GM12874 (cell line): ENCODE measurements around the gene CD200.

Experiments used
- TF ChIP-seq, protein P1 (sequence below): IDR thresholded peaks from 2 replicates; pipeline ENCODE4 v1.5.1; 2011; ENCODE audit warnings: low read depth, mild to moderate bottlenecking, control low read depth, low read length, moderate library complexity; ENCODE audit not compliant: insufficient read depth

Gene CD200

DNA sequence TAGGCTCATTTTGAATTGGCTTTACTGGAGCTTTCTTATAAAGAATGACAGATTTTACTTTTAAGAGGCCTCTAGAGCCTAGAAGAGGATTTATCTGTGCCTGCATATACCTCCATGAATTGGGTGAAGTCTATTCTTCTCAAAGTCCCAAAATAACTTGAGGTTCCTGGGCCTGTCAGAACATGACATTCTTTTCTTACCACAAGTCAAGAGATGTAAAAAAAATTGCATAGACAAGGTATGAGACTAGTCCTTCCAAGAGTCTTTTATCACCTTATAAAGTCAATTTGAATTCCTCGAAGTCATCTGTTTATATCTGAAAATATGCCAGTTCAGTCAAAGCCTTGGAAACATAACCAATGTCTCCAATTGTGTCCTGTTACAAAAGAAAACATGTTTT is 17.2 kb upstream of the CD200 start:
- TF ChIP-seq, protein P1, sequence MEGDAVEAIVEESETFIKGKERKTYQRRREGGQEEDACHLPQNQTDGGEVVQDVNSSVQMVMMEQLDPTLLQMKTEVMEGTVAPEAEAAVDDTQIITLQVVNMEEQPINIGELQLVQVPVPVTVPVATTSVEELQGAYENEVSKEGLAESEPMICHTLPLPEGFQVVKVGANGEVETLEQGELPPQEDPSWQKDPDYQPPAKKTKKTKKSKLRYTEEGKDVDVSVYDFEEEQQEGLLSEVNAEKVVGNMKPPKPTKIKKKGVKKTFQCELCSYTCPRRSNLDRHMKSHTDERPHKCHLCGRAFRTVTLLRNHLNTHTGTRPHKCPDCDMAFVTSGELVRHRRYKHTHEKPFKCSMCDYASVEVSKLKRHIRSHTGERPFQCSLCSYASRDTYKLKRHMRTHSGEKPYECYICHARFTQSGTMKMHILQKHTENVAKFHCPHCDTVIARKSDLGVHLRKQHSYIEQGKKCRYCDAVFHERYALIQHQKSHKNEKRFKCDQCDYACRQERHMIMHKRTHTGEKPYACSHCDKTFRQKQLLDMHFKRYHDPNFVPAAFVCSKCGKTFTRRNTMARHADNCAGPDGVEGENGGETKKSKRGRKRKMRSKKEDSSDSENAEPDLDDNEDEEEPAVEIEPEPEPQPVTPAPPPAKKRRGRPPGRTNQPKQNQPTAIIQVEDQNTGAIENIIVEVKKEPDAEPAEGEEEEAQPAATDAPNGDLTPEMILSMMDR = no peak

GRCh38 chr3:112319516-112320276 is 13.3 kb upstream of the CD200 start:
- TF ChIP-seq, protein P1 = no peak

DNA sequence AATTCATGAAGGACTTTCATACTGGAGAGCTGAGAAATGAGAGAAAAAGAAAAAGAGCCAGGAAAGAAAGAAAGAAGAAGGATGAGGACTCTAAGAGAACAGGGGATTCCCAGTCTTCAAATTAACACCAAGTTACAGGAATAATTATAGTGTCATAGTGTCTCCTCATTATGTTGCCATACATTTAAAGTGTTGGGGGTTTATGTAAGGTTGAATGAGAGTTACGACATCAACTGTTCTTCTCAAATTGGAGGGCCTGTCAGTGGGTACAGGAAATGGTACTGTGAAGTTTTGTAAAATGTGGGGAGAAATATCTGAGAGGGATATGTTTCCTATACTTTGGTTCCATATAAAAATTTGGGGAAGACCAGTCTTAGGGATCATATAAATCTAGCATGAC is 12.3 kb upstream of the CD200 start:
- TF ChIP-seq, protein P1 = no peak

DNA sequence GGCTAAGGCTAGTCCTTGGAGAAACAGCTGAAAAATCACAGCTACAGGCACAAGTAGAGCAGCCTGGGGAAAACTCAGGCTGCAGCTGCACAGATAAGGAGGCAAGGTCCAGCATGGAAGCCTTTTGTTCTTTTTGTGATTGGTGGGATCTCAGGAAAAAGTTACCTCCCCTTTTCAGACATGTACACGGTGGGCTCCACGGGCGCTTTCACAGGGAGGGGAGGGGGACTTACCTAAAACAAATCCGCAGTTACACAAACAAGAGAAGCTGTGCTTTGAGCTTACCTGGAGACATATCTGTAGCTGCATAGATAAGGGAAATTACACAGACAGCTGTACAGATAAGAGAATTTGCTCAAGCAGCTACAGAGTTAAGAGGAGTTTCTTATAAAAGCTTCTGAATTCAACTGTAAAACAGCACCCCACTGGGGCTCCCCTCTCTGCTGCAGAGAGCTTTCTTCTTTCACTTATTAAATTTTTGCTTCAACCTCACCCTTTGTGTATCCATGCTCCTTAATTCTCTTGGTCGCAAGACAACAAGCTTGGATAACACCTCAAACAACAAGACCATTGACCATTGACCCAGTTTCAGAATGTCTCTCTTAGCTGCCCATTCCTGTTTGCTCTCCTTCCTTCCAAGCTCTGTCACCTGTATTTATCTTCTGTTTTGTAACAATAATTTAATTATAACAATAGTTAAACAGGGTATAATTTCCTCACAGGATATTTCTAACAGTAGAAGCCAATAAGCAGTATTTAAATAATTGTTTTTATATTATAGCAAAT is 10.9 kb upstream of the CD200 start:
- TF ChIP-seq, protein P1 = no peak

- TF ChIP-seq, protein P1 = peak; percentile 48
Observed at GRCh38 chr3:112327371-112327951, 5.5 kb upstream of the CD200 start.

- TF ChIP-seq, protein P1 = no peak
Observed at GRCh38 chr3:112331851-112332250, 1.1 kb upstream of the CD200 start.
